Fibroblast of lung (primary cell): Measurements from ENCODE around the gene DLGAP4. TPM values are rescaled to one million over a fixed set of nuclear protein-coding genes. Genes with fewer than 3 reads are reported as not detected.

Experiments used
- DNase-seq, 2 donors: peaks; one replicate each; pipeline versions ENCODE4 v3.0.0 to v3.0.0-alpha.2; 2010; ENCODE audit warnings: low read depth in 2 of 2
- H2AFZ ChIP-seq: 2 replicates; pipeline ENCODE4 v1.5.1; 2012; ENCODE audit warnings: low read length, control low read depth, inconsistent platforms
- H3K27ac ChIP-seq: 2 replicates; pipeline ENCODE4 v1.5.1; 2011; ENCODE audit warnings: low read length, control low read depth; ENCODE audit not compliant: insufficient read depth
- H3K27me3 ChIP-seq: 2 replicates; pipeline ENCODE4 v1.5.1; 2011; ENCODE audit warnings: mild to moderate bottlenecking, low read length; ENCODE audit not compliant: control insufficient read depth, insufficient read depth
- H3K36me3 ChIP-seq: 2 replicates; pipeline ENCODE4 v1.5.1; 2011; ENCODE audit warnings: low read length; ENCODE audit not compliant: control insufficient read depth, insufficient read depth
- H3K4me1 ChIP-seq: 2 replicates; pipeline ENCODE4 v1.5.1; 2011; ENCODE audit warnings: low read length; ENCODE audit not compliant: control insufficient read depth, insufficient read depth; ENCODE audit errors: extremely low read depth
- H3K4me2 ChIP-seq: 2 replicates; pipeline ENCODE4 v1.5.1; 2011; ENCODE audit warnings: low read length, control low read depth; ENCODE audit not compliant: insufficient read depth; ENCODE audit errors: extremely low read depth
- H3K4me3 ChIP-seq, 4 experiments: fragments of 200-600 bp in 1 of 4; sonication (generic) in 1 of 4; replicated peaks in 1 of 4; 2 replicates each; pipeline ENCODE4 v1.5.1; 2011 to 2016; ENCODE audit warnings: low read length in 4 of 4, low read depth in 3 of 4, mild to moderate bottlenecking in 3 of 4, control low read depth in 2 of 4, inconsistent platforms in 1 of 4, mixed read lengths in 1 of 4; ENCODE audit not compliant: insufficient read depth in 1 of 4; ENCODE audit errors: control extremely low read depth in 1 of 4
- H3K79me2 ChIP-seq: 2 replicates; pipeline ENCODE4 v1.5.1; 2012; ENCODE audit warnings: mild to moderate bottlenecking, low read length, inconsistent platforms; ENCODE audit not compliant: control insufficient read depth, insufficient read depth
- H3K9ac ChIP-seq: 2 replicates; pipeline ENCODE4 v1.5.1; 2011; ENCODE audit warnings: mild to moderate bottlenecking, low read length, control low read depth; ENCODE audit not compliant: insufficient read depth
- H3K9me3 ChIP-seq: 2 replicates; pipeline ENCODE4 v1.5.1; 2012; ENCODE audit warnings: low read depth, low read length; ENCODE audit not compliant: control insufficient read depth, insufficient read depth
- H4K20me1 ChIP-seq: 2 replicates; pipeline ENCODE4 v1.5.1; 2011; ENCODE audit warnings: low read length; ENCODE audit not compliant: control insufficient read depth, insufficient read depth; ENCODE audit errors: extremely low read depth
- EZH2 ChIP-seq: IDR thresholded peaks from 2 replicates; pipeline ENCODE4 v1.5.1; 2012; ENCODE audit warnings: low read length, control low read depth, mild to moderate bottlenecking; ENCODE audit errors: missing control alignments
- polyA plus RNA-seq, 2 donors: library from polyadenylated mRNA; depleted of rRNA in 1 of 2; stranded (reverse) in 1 of 2; unstranded in 1 of 2; fragments of >200 nt; gene quantifications; 2 replicates each; pipeline ENCODE4 v1.2.1, GENCODE V29; 2011 to 2012; ENCODE audit warnings: missing spikeins in 1 of 2
- total RNA-seq: library from RNA; depleted of rRNA; stranded (reverse); fragments of >200 nt; gene quantifications from 2 replicates; pipeline ENCODE4 v1.2.1, GENCODE V29; 2014
- TF ChIP-seq, protein P1 (sequence below), 2 donors: IDR thresholded peaks in 1 of 2; conservative IDR thresholded peaks in 1 of 2; 1 replicate in 1 of 2; 2 replicates in 1 of 2; pipeline ENCODE4 v1.5.1; 2011 to 2012; ENCODE audit warnings: low read length in 2 of 2, control low read depth in 1 of 2, inconsistent platforms in 1 of 2, low read depth in 1 of 2, mild to moderate bottlenecking in 1 of 2

Gene DLGAP4
- total and polyA plus RNA-seq, 2 donors (not counting 1 experiment from before 2014, with no cell fraction given), result 25.9 to 26.9 TPM

GRCh38 chr20:36440370-36441026 lies 134.4 kb downstream of the DLGAP4 start:
- H3K79me2 ChIP-seq, result no peaks in the 10 kb centered on the region
- no peaks in the 10 kb centered on the region for H4K20me1 ChIP-seq
- no peaks in the 10 kb centered on the region for H3K36me3 ChIP-seq
- H3K4me1 ChIP-seq, result no peaks in the 10 kb centered on the region
- no peak for DNase-seq
- no peak overlapping the region for H3K4me3 ChIP-seq
- TF ChIP-seq, protein P1, sequence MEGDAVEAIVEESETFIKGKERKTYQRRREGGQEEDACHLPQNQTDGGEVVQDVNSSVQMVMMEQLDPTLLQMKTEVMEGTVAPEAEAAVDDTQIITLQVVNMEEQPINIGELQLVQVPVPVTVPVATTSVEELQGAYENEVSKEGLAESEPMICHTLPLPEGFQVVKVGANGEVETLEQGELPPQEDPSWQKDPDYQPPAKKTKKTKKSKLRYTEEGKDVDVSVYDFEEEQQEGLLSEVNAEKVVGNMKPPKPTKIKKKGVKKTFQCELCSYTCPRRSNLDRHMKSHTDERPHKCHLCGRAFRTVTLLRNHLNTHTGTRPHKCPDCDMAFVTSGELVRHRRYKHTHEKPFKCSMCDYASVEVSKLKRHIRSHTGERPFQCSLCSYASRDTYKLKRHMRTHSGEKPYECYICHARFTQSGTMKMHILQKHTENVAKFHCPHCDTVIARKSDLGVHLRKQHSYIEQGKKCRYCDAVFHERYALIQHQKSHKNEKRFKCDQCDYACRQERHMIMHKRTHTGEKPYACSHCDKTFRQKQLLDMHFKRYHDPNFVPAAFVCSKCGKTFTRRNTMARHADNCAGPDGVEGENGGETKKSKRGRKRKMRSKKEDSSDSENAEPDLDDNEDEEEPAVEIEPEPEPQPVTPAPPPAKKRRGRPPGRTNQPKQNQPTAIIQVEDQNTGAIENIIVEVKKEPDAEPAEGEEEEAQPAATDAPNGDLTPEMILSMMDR (conservative IDR thresholded peaks at IDR 0.05 in 1 of 2, IDR thresholded peaks at IDR 0.05 in 1 of 2; ENCODE audit: low read depth in 1 of 2, low read length in 2 of 2), result no peak
- no peak for TF ChIP-seq EZH2
- no peak overlapping the region for H3K9ac ChIP-seq
- H3K27ac ChIP-seq, result no peak overlapping the region
- peaks cover 3% of the 10 kb centered on the region for H3K27me3 ChIP-seq
- no peak overlapping the region for H3K4me2 ChIP-seq
- no peak overlapping the region for H2AFZ ChIP-seq
- no peaks in the 10 kb centered on the region for H3K9me3 ChIP-seq

GRCh38 chr20:36441027-36441414 lies 134.9 kb downstream of the DLGAP4 start:
- no peak overlapping the region for H3K4me2 ChIP-seq
- DNase-seq, result no peak
- no peak for TF ChIP-seq EZH2
- TF ChIP-seq, protein P1 (conservative IDR thresholded peaks at IDR 0.05 in 1 of 2, IDR thresholded peaks at IDR 0.05 in 1 of 2; ENCODE audit: low read depth in 1 of 2, low read length in 2 of 2), result no peak
- H3K9me3 ChIP-seq, result no peaks in the 10 kb centered on the region
- no peaks in the 10 kb centered on the region for H3K27me3 ChIP-seq
- H3K4me3 ChIP-seq, result no peak overlapping the region
- H3K9ac ChIP-seq, result no peak overlapping the region
- no peaks in the 10 kb centered on the region for H3K36me3 ChIP-seq
- no peaks in the 10 kb centered on the region for H3K4me1 ChIP-seq
- no peaks in the 10 kb centered on the region for H3K79me2 ChIP-seq
- no peaks in the 10 kb centered on the region for H4K20me1 ChIP-seq
- H2AFZ ChIP-seq, result no peak overlapping the region
- no peak overlapping the region for H3K27ac ChIP-seq

- Histone ChIP-seq H3K4me2 (no peak overlapping the region), H3K36me3 (no peaks in the 10 kb centered on the region), H3K9ac (no peak overlapping the region), H4K20me1 (no peaks in the 10 kb centered on the region), H3K4me3 (no peak overlapping the region), H3K4me1 (no peaks in the 10 kb centered on the region), H3K27ac (no peak overlapping the region), H3K27me3 (no peaks in the 10 kb centered on the region), H3K79me2 (no peaks in the 10 kb centered on the region), H3K9me3 (no peaks in the 10 kb centered on the region), H2AFZ (no peak overlapping the region)
- no peak for TF ChIP-seq EZH2
- TF ChIP-seq, protein P1 (conservative IDR thresholded peaks at IDR 0.05 in 1 of 2, IDR thresholded peaks at IDR 0.05 in 1 of 2; ENCODE audit: low read depth in 1 of 2, low read length in 2 of 2), result no peak
- no peak for DNase-seq
These were observed 135.3 kb downstream of the DLGAP4 start for GRCh38 chr20:36441416-36441815.
